IMR-90 (cell line): Measurements from ENCODE around the gene DBX1. TPM values are rescaled to one million over a fixed set of nuclear protein-coding genes. Genes with fewer than 3 reads are reported as not detected.

ENCODE experiments used
- ATAC-seq: fragments of 200-7000 bp; cut with Tn5 transposase; 2 replicates; pipeline ENCODE4 v1.9.1; 2020; ENCODE audit warnings: low read depth, mild to moderate bottlenecking, moderate library complexity
- BruUV-seq: library from RNA; stranded (reverse); fragments of 400-500 nt; replicated peaks from 2 replicates; lab custom pipeline; 2021; lab: Mats Ljungman, UMichigan
- CTCF ChIA-PET: fragments of 300-600 bp; formaldehyde crosslinking; extraction: SDS; loops from one replicate; lab custom pipeline; 2021; ENCODE audit warnings: antibody characterized with exemption; lab: Yijun Ruan, JAX
- POLR2A ChIA-PET: fragments of 300-600 bp; sonication (Branson Sonifier 250); formaldehyde crosslinking; loops from one replicate; lab custom pipeline; 2022; ENCODE audit warnings: antibody characterized with exemption; ENCODE audit not compliant: unreplicated experiment; lab: Charles Lee
- DNase-seq: peaks from one replicate; pipeline ENCODE4 v3.0.0; 2013
- H2AFZ ChIP-seq: replicated peaks from 2 replicates; pipeline ENCODE3; 2013; ENCODE audit warnings: low read length, mild to moderate bottlenecking; ENCODE audit not compliant: poor library complexity
- H2AK5ac ChIP-seq: 2 replicates; pipeline ENCODE4 v1.6.1; 2013; ENCODE audit warnings: low read depth, low read length, inconsistent platforms
- H2AK9ac ChIP-seq: replicated peaks from 2 replicates; pipeline ENCODE3; 2013; ENCODE audit warnings: mild to moderate bottlenecking, low read depth, low read length, moderate library complexity; ENCODE audit not compliant: poor library complexity
- H2BK120ac ChIP-seq: 2 replicates; pipeline ENCODE4 v1.6.1; 2013; ENCODE audit warnings: low read depth, low read length, inconsistent platforms
- H2BK15ac ChIP-seq: 3 replicates; pipeline ENCODE4 v1.6.1; 2013; ENCODE audit warnings: low read depth, low read length, inconsistent platforms
- H2BK20ac ChIP-seq: 2 replicates; pipeline ENCODE4 v1.6.1; 2013; ENCODE audit warnings: low read depth, mild to moderate bottlenecking, inconsistent platforms, low read length, moderate library complexity
- H2BK5ac ChIP-seq: 2 replicates; pipeline ENCODE4 v1.6.1; 2013; ENCODE audit warnings: mild to moderate bottlenecking, low read depth, low read length, inconsistent platforms; ENCODE audit not compliant: poor library complexity, severe bottlenecking
- H3K14ac ChIP-seq: replicated peaks from 2 replicates; pipeline ENCODE4 v1.6.1; 2013; ENCODE audit warnings: low read depth, low read length, inconsistent platforms
- H3K18ac ChIP-seq: 2 replicates; pipeline ENCODE4 v1.6.1; 2013; ENCODE audit warnings: low read depth, low read length, control low read depth
- H3K23ac ChIP-seq: 2 replicates; pipeline ENCODE4 v1.6.1; 2013; ENCODE audit warnings: low read depth, low read length, inconsistent platforms
- H3K27ac ChIP-seq: 2 replicates; pipeline ENCODE4 v1.5.1; 2013; ENCODE audit warnings: mild to moderate bottlenecking, control low read depth, low read length; ENCODE audit not compliant: insufficient read depth
- H3K27me3 ChIP-seq: 2 replicates; pipeline ENCODE4 v1.6.1; 2013; ENCODE audit warnings: low read length; ENCODE audit not compliant: control insufficient read depth, insufficient read depth
- H3K36me3 ChIP-seq: 2 replicates; pipeline ENCODE4 v1.6.1; 2013; ENCODE audit warnings: low read length, mixed read lengths; ENCODE audit not compliant: control insufficient read depth, insufficient read depth
- H3K4ac ChIP-seq: 2 replicates; pipeline ENCODE4 v1.6.1; 2013; ENCODE audit warnings: low read depth, low read length, inconsistent platforms
- H3K4me1 ChIP-seq: 2 replicates; pipeline ENCODE4 v1.6.1; 2013; ENCODE audit warnings: low read length, mixed read lengths; ENCODE audit not compliant: control insufficient read depth, insufficient read depth
- H3K4me2 ChIP-seq: 2 replicates; pipeline ENCODE4 v1.6.1; 2013; ENCODE audit warnings: low read depth, mild to moderate bottlenecking, control low read depth, low read length, moderate library complexity
- H3K4me3 ChIP-seq: 2 replicates; pipeline ENCODE4 v1.5.1; 2013; ENCODE audit warnings: low read depth, mild to moderate bottlenecking, control low read depth, low read length, moderate library complexity; ENCODE audit not compliant: insufficient read depth
- H3K56ac ChIP-seq: 2 replicates; pipeline ENCODE4 v1.6.1; 2013; ENCODE audit warnings: low read length, inconsistent platforms; ENCODE audit not compliant: insufficient read depth; ENCODE audit errors: extremely low read depth
- H3K79me1 ChIP-seq, 2 experiments: 2 replicates each; pipeline ENCODE4 v1.6.1; 2013; ENCODE audit warnings: low read length in 2 of 2, inconsistent platforms in 1 of 2, low read depth in 1 of 2
- H3K9ac ChIP-seq: 2 replicates; pipeline ENCODE4 v1.6.1; 2013; ENCODE audit warnings: low read depth, low read length, control low read depth
- H3K9me1 ChIP-seq: 2 replicates; pipeline ENCODE4 v1.6.1; 2013; ENCODE audit warnings: low read length, inconsistent platforms; ENCODE audit not compliant: insufficient read depth
- H3K9me3 ChIP-seq: 2 replicates; pipeline ENCODE4 v1.6.1; 2013; ENCODE audit warnings: low read length; ENCODE audit not compliant: control insufficient read depth, insufficient read depth
- H4K20me1 ChIP-seq: 2 replicates; pipeline ENCODE4 v1.6.1; 2013; ENCODE audit warnings: low read length, inconsistent platforms; ENCODE audit not compliant: insufficient read depth
- H4K5ac ChIP-seq: 2 replicates; pipeline ENCODE4 v1.6.1; 2013; ENCODE audit warnings: mild to moderate bottlenecking, low read depth, low read length, control low read depth
- H4K8ac ChIP-seq, 2 experiments: 2 replicates each; pipeline ENCODE4 v1.6.1; 2013; ENCODE audit warnings: low read depth in 2 of 2, low read length in 2 of 2, control low read depth in 1 of 2, inconsistent platforms in 1 of 2
- H4K91ac ChIP-seq: 2 replicates; pipeline ENCODE4 v1.6.1; 2013; ENCODE audit warnings: low read depth, low read length, inconsistent platforms; ENCODE audit not compliant: insufficient read depth
- FOS ChIP-seq: fragments of 150-350 bp; IDR thresholded peaks from 2 replicates; pipeline ENCODE4 v1.6.1; 2016; ENCODE audit warnings: low read depth, low read length
- RAD21 ChIP-seq: IDR thresholded peaks from 2 replicates; pipeline ENCODE4 v1.6.1; 2012; ENCODE audit warnings: low read length, improper control_type of control experiment
- WGBS, 2 experiments: methylation state at CpG; one replicate each; pipeline versions ENCODE4 v1.1.5 to v1.1.7; 2013; ENCODE audit warnings: missing lambda C conversion rate in 2 of 2; ENCODE audit not compliant: insufficient read length in 1 of 2; ENCODE audit errors: extremely low coverage in 2 of 2; 5-methylcytosine and 5-hydroxymethylcytosine counted together
- dilution Hi-C: fragments of 300-500 bp; cut with HindIII; formaldehyde crosslinking; loops from one replicate; pipeline ENCODE4 v1.14.3; 2018; ENCODE audit warnings: low sequenced_read_pairs; ENCODE audit not compliant: unreplicated experiment
- in situ Hi-C: fragments of 300-500 bp; cut with MboI; formaldehyde crosslinking; loops from 3 replicates; pipeline ENCODE4 v1.14.3; 2019; ENCODE audit warnings: low sequenced_read_pairs, inconsistent platforms, mixed read lengths
- intact Hi-C: fragments of 100-400 bp; cut with micrococcal nuclease; formaldehyde crosslinking; loops from 2 replicates; pipeline ENCODE4 v1.10.0; 2022
- polyA plus RNA-seq, 3 experiments: library from polyadenylated mRNA; depleted of rRNA; stranded (reverse); fragments of >200 nt; gene quantifications; 2 replicates each; pipeline ENCODE4 v1.2.3, GENCODE V29; 2012; ENCODE audit warnings: low replicate concordance in 1 of 3
- total RNA-seq: library from RNA; depleted of rRNA; stranded (reverse); fragments of >200 nt; gene quantifications from 2 replicates; pipeline ENCODE4 v1.2.3, GENCODE V29; 2012

The DBX1 gene
- total and polyA plus RNA-seq, 2 of the 4 experiments (the other 2 are of a cell fraction) = not detected

DNA sequence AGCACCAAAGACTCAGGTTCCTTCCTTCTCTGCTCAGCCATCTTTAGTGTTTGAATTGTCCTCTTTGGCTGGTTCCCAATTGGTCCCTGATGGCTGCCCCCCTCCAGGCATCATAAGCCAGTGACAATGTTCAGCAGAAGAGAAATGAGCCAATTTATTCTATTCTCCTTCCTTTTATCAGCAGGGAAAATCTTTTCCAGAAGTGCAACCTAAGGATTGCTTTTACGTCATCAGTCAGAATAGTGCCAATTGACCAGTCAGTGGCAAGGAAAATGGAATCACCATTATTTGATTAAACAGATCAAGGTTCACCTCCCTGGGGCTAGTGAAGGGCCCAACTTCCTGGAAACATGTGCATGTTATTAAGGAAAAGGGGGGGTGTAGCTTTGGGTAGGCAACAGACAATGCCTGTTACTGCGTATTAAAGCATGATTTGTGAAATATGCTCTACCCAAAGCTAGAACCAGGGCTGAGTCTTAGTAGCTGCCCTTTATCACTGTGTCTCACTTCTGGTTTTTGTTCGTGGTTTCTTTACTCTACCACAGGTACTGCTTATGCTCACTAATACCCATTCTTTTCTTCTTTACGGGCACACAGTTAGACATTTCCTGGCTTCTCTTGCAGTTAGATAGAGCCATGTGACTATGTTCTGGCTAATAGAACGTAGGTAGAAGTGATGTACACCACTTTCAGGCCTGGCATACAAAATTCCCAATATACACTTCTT, 12.6 kb upstream of the DBX1 start:
- Histone ChIP-seq H3K4me2 (no peak overlapping the region), H3K9ac (no peak overlapping the region), H3K36me3 (no peaks in the 10 kb centered on the region), H3K4ac (no peak overlapping the region), H4K5ac (no peak overlapping the region), H4K20me1 (no peaks in the 10 kb centered on the region), H3K4me3 (no peak overlapping the region), H2AFZ (no peak overlapping the region), H3K9me3 (0 out of 2 replicates have a peak, but pooled peaks cover 2% of the 10 kb centered on the region), H2BK15ac (no peak overlapping the region), H4K91ac (no peak overlapping the region), H2BK5ac (no peak overlapping the region), H2BK20ac (no peak overlapping the region), H3K79me1 (no peaks in the 10 kb centered on the region), H3K56ac (no peak overlapping the region), H2AK5ac (no peak overlapping the region), H3K18ac (no peak overlapping the region), H2AK9ac (no peak overlapping the region), H3K27me3 (peaks cover 12% of the 10 kb centered on the region), H4K8ac (no peak overlapping the region), H3K4me1 (no peaks in the 10 kb centered on the region), H3K14ac (no peak overlapping the region), H3K23ac (no peak overlapping the region), H3K27ac (no peak overlapping the region), H2BK120ac (no peak overlapping the region), H3K9me1 (no peaks in the 10 kb centered on the region)
- no TSS peak for BruUV-seq
- dilution Hi-C loops = no loop called here
- POLR2A ChIA-PET = no interaction called here
- intact Hi-C loops = no loop called here
- ATAC-seq (no peak), DNase-seq (no peak)
- 80% methylated on average over 1 of the region's 5 CpGs; no CpG with 5 or more reads in 1 of the 2 experiments for WGBS, 2 experiments
- in situ Hi-C loops = no loop called here
- TF ChIP-seq RAD21 = no peak
- TF ChIP-seq FOS = no peak
- CTCF ChIA-PET = no interaction called here
